Pancreas (tissue), 10 donors: ENCODE measurements around the gene SLC12A7. TPM values are rescaled to one million over a fixed set of nuclear protein-coding genes. Genes with fewer than 3 reads are reported as not detected.
A peak's percentile ranks its signal among the peaks of the same experiment; 100 is the strongest.

ENCODE experiments used
- ATAC-seq, 4 donors: fragments of 200-7000 bp; cut with Tn5 transposase; one replicate each; pipeline versions ENCODE4 v1.8.0 to v1.9.1; 2020; ENCODE audit warnings: mild to moderate bottlenecking in 4 of 4, moderate library complexity in 4 of 4
- DNase-seq, 6 donors: peaks; one replicate each; pipeline ENCODE4 v3.0.0-alpha.2; 2020
- FAIRE-seq: peaks from 2 replicates; lab custom pipeline; 2012; peaks lifted over from hg19 to GRCh38; lab: Jason Lieb, UNC
- H3K27ac ChIP-seq, 4 donors: fragments of 200-600 bp; sonication (generic); 1 replicate in 3 of 4; 2 replicates in 1 of 4; pipeline versions ENCODE4 v1.5.0 to v1.8.0; 2020
- H3K27me3 ChIP-seq, 4 donors: fragments of 200-600 bp; one replicate each; pipeline ENCODE4 v1.8.0; 2021
- H3K36me3 ChIP-seq, 3 donors: fragments of 200-600 bp; sonication (generic) in 1 of 3; one replicate each; pipeline versions ENCODE4 v1.5.0 to v1.8.0; 2020 to 2021
- H3K4me1 ChIP-seq, 3 donors: fragments of 200-600 bp; one replicate each; pipeline ENCODE4 v1.8.0; 2021
- H3K4me3 ChIP-seq, 4 donors: fragments of 200-600 bp; sonication (generic) in 2 of 4; one replicate each; pipeline versions ENCODE4 v1.5.0 to v1.8.0; 2020 to 2021
- H3K9me3 ChIP-seq, 4 donors: fragments of 200-600 bp; one replicate each; pipeline ENCODE4 v1.8.0; 2021
- WGBS, 2 donors: extraction: QIAGEN DNeasy Blood & Tissue Kit; methylation state at CpG; one replicate each; pipeline ENCODE4 v1.1.7; 2013; 5-methylcytosine and 5-hydroxymethylcytosine counted together
- intact Hi-C, 3 donors: fragments of 100-400 bp; cut with DNase I; formaldehyde crosslinking; loops; one replicate each; pipeline versions ENCODE4 v1.11.1 to v1.14.2; 2022
- polyA plus RNA-seq, 2 donors: library from polyadenylated mRNA; stranded (reverse); fragments of 200-250 nt; gene quantifications; one replicate each; pipeline ENCODE4 v1.2.3, GENCODE V29; 2013
- total RNA-seq, 6 donors: library from RNA; stranded (reverse); fragmentation: NEBNext Ultra II Directional in 4 of 6; extraction: Animal tissue kit (Norgen Biotek cat#: 25700) in 4 of 6; gene quantifications; one replicate each; pipeline versions ENCODE4 v1.2.1 to v1.2.4, GENCODE V29; 2021 to 2023
- TF ChIP-seq, protein P1 (sequence below), 4 donors: fragments of 200-600 bp; sonication (generic) in 3 of 4; IDR thresholded peaks; one replicate each; pipeline versions ENCODE4 v1.5.0 to v1.8.0; 2021; ENCODE audit warnings: antibody characterized with exemption in 4 of 4
- donor health status: healthy with polysubstance abuse.
- donor health status: DM: no; HTN: no; CAD: no; lungs with moderate emphysema.
- donor health status: DM: no; HTN: no; CAD: no.
- donor health status: control.
- donor health status: control.
- donor health status: Bipolar disorder and iron deficiency.
- donor health status: DM: yes; HTN: yes; CAD: no.
- donor health status: DM: no; HTN: no; CAD: no.
- donor health status: DM: no; HTN: no; CAD: no.
- donor health status: DM: yes; HTN: yes; CAD: no.

SLC12A7 gene
- total and polyA plus RNA-seq, 8 donors, result 17.4 to 56.5 (median 35.8) TPM

DNA sequence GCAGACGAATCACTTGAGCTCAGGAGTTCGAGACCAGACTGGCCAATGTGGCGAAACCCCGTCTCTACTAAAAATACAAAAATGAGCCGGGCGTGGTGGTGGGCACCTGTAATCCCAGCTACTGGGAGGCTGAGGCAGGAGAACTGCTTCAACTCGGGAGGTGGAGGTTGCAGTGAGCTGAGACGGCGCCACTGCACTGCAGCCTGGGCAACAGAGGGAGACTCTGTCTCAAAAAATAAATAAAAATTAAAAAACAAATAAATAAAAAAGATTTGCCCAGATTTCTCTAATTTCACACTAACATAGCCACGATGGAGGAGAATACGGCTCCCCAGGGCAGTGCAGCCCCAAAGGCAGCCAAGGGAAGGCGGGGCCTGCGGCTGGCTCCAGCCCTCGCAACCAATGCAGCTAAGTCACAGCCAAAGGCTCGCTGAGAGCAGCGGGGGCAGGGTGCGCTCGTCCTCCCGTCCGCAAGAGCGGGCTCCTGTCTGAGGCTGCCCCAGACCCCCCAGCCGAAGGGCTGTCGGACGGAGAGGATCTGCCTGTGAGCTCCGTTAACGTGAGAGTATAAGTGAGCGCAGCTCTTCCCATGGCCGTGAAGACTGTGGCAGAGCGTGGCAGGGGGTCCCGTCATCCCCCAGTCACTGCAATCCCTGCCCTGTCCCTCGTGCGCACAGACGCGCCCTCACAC lies 43.5 kb downstream of the SLC12A7 start:
- no peak for FAIRE-seq
- Histone ChIP-seq H3K27me3 (no peaks in the 10 kb centered on the region), H3K4me3 (no peak overlapping the region), H3K4me1 (no peaks in the 10 kb centered on the region), H3K36me3 (peaks cover 0 to 31% (median 5%) of the 10 kb centered on the region in 3 donors), H3K27ac (no peak overlapping the region), H3K9me3 (no peaks in the 10 kb centered on the region)
- TF ChIP-seq, protein P1, sequence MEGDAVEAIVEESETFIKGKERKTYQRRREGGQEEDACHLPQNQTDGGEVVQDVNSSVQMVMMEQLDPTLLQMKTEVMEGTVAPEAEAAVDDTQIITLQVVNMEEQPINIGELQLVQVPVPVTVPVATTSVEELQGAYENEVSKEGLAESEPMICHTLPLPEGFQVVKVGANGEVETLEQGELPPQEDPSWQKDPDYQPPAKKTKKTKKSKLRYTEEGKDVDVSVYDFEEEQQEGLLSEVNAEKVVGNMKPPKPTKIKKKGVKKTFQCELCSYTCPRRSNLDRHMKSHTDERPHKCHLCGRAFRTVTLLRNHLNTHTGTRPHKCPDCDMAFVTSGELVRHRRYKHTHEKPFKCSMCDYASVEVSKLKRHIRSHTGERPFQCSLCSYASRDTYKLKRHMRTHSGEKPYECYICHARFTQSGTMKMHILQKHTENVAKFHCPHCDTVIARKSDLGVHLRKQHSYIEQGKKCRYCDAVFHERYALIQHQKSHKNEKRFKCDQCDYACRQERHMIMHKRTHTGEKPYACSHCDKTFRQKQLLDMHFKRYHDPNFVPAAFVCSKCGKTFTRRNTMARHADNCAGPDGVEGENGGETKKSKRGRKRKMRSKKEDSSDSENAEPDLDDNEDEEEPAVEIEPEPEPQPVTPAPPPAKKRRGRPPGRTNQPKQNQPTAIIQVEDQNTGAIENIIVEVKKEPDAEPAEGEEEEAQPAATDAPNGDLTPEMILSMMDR (IDR thresholded peaks at IDR 0.05), result no peak
- peak in 3 of 4 donors; percentile 21 to 63 (median 50) for ATAC-seq
- DNase-seq, result peak in 1 of 6 donors; percentile 57
- 91 to 92% methylated on average over 34 of the region's 34 CpGs for WGBS, 2 donors
- intact Hi-C loops, result no loop called here

DNA sequence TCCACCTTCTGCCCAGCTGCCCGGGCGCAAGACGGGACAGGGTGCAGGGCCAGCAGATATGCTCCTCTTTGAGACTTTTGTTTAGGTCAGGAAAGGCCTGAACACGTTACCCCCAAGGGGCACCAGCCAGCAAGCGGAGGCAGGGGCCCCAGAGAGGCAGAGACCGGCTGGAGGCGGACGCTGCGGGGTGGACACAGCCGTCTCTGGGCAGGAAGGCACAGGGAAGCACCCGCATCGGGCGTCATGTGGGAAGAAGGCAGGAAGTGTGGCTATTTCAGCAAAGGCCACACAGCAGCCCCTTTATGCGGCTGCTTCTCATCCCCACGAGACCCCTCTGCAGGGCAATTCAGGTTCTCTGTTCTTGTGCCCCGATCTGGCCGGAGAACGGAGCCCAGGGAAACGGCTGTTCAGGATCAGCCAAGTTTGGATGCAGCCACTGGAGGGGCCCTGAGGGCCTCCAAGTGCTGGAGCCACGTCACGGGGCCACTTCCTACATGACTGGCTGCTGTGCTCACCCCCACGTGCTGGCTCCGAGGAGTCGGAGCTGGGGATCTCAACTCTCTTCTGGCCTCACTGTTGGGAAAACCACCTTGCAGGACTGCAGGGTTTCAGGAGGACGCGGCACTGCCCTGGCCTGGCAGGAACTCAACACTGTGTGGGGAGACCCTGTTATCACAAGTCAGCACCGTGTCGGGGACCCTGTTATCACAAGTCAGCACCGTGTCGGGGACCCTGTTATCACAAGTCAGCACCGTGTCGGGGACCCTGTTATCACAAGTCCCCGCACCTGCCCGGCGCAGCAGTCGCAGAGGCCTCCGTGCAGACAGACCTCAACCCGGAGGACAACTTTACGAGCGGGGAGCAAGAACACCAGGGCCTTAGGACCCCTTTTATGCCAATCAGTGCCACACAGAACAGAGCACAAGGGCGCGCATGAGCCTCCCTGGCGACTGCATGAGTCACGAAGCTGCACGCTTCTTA lies 44.4 kb downstream of the SLC12A7 start:
- Histone ChIP-seq H3K27me3 (no peaks in the 10 kb centered on the region), H3K27ac (no peak overlapping the region), H3K4me3 (no peak overlapping the region), H3K36me3 (peaks cover 0 to 38% (median 8%) of the 10 kb centered on the region in 3 donors), H3K4me1 (no peaks in the 10 kb centered on the region), H3K9me3 (no peaks in the 10 kb centered on the region)
- FAIRE-seq (no peak), ATAC-seq (no peak), DNase-seq (peak in 1 of 6 donors; percentile 65)
- WGBS, 2 donors, result 89 to 90% methylated on average over 45 of the region's 45 CpGs
- intact Hi-C loops, result no loop called here
- TF ChIP-seq, protein P1 (IDR thresholded peaks at IDR 0.05), result no peak

DNA sequence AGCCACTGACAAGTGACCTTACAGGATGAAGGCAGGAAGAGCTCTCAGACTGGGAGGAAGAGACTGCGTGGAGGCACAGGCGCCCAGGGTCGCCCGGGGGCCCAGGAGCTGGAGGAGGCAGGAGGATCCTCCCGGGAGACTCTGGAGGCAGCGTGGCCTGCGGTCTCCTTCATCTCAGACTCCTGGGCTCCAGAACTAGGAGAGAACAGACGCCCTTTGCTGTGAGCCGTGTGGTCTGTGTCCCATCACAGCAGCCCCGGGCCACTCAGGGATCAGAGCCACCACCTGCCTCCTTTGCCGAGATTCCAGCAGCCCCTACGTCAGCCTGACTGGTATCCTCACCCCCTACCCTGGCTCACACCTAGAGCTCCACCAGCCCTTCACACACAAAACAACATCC lies 45.2 kb downstream of the SLC12A7 start:
- ATAC-seq, result no peak
- H3K36me3 ChIP-seq, result peaks cover 0 to 45% (median 8%) of the 10 kb centered on the region in 3 donors

DNA sequence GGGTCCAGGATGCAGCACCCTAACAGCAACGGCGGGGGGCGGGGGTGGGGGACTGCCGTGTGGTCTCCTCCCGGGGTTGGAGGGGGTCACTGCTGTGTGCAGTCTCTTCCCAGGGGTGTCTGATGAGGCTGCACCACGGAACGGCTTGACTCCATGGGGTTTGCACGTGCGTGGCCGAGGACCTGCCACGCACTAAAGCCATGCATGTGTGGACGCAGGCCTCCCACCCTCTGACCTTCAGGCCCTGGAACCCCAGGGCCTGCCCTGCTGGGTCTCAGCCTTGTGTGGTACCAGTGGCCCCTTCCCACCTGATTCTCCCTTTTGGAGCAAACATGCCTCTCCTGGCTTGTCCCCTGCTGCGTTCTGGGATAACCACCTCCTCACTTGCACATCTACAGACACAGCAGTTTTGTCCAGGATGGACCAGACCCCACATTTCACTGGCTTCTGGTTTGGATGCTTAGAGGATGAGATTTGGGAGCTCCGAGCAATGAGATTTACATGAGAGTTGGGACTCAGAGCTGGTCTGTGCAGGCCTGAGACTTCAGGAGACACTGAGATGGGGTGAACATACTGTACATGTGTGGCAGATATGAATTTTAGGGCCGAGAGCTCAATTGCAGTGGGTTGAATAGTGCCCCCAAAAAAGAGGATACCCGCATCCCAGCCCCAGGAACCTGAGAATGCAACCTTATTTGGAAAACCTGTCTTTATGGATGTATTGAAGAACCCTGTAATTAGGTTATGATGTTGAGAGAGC lies 45.8 kb downstream of the SLC12A7 start:
- WGBS, 2 donors, result 91 to 94% methylated on average over 16 of the region's 16 CpGs
- TF ChIP-seq, protein P1 (IDR thresholded peaks at IDR 0.05), result no peak
- ATAC-seq (no peak), DNase-seq (peak in 2 of 6 donors; percentile 14 to 53), FAIRE-seq (no peak)
- peaks cover 0 to 45% (median 8%) of the 10 kb centered on the region in 3 donors for H3K36me3 ChIP-seq
- H3K9me3 ChIP-seq, result no peaks in the 10 kb centered on the region
- no peak overlapping the region for H3K27ac ChIP-seq
- intact Hi-C loops, result no loop called here
- no peak overlapping the region for H3K4me3 ChIP-seq
- no peaks in the 10 kb centered on the region for H3K27me3 ChIP-seq
- no peaks in the 10 kb centered on the region for H3K4me1 ChIP-seq

More for the DNA sequence above, 45.2 kb downstream of the SLC12A7 start:
- intact Hi-C loops, result no loop called here
- H3K4me3 ChIP-seq, result no peak overlapping the region
- peak in 1 of 6 donors; percentile 40 for DNase-seq
- TF ChIP-seq, protein P1 (IDR thresholded peaks at IDR 0.05), result no peak
- no peaks in the 10 kb centered on the region for H3K9me3 ChIP-seq
- H3K4me1 ChIP-seq, result no peaks in the 10 kb centered on the region
- no peaks in the 10 kb centered on the region for H3K27me3 ChIP-seq
- 90 to 93% methylated on average over 12 of the region's 12 CpGs for WGBS, 2 donors
- no peak overlapping the region for H3K27ac ChIP-seq
- FAIRE-seq, result no peak
